Neural crest cell (in vitro differentiated cells): Measurements from ENCODE around the gene JUN. TPM values are rescaled to one million over a fixed set of nuclear protein-coding genes. Genes with fewer than 3 reads are reported as not detected.

Experiments
- DNase-seq: peaks from one replicate; pipeline ENCODE4 v3.0.0; 2021; ENCODE audit warnings: low read depth, mixed read lengths, low spot score
- H3K27ac Mint-ChIP-seq: one replicate; pipeline ENCODE4 v1.8.0; 2021; ENCODE audit warnings: mild to moderate bottlenecking, mixed read lengths; ENCODE audit not compliant: unreplicated experiment
- H3K27me3 Mint-ChIP-seq: 2 replicates; pipeline ENCODE4 v1.8.0; 2021; ENCODE audit warnings: low read depth, mild to moderate bottlenecking, mixed read lengths
- H3K36me3 Mint-ChIP-seq: 2 replicates; pipeline ENCODE4 v1.8.0; 2021; ENCODE audit warnings: low read depth, mild to moderate bottlenecking, mixed read lengths
- H3K4me1 Mint-ChIP-seq: 2 replicates; pipeline ENCODE4 v1.8.0; 2021; ENCODE audit warnings: mixed read lengths
- H3K4me3 Mint-ChIP-seq: one replicate; pipeline ENCODE4 v1.8.0; 2021; ENCODE audit warnings: mild to moderate bottlenecking, mixed read lengths
- H3K9me3 Mint-ChIP-seq: 2 replicates; pipeline ENCODE4 v1.8.0; 2021; ENCODE audit warnings: mixed read lengths
- total RNA-seq: library from RNA; stranded (reverse); gene quantifications from 2 replicates; pipeline ENCODE4 v1.2.1, GENCODE V29; 2021
- TF ChIP-seq, protein P1 (sequence below): fragments of 200-600 bp; sonication (generic); conservative IDR thresholded peaks from 2 replicates; pipeline ENCODE4 v1.5.0; 2021; ENCODE audit warnings: antibody characterized with exemption, mild to moderate bottlenecking

Gene JUN
- total RNA-seq, 1 donor from 2014 or later = 28.7 TPM

DNA sequence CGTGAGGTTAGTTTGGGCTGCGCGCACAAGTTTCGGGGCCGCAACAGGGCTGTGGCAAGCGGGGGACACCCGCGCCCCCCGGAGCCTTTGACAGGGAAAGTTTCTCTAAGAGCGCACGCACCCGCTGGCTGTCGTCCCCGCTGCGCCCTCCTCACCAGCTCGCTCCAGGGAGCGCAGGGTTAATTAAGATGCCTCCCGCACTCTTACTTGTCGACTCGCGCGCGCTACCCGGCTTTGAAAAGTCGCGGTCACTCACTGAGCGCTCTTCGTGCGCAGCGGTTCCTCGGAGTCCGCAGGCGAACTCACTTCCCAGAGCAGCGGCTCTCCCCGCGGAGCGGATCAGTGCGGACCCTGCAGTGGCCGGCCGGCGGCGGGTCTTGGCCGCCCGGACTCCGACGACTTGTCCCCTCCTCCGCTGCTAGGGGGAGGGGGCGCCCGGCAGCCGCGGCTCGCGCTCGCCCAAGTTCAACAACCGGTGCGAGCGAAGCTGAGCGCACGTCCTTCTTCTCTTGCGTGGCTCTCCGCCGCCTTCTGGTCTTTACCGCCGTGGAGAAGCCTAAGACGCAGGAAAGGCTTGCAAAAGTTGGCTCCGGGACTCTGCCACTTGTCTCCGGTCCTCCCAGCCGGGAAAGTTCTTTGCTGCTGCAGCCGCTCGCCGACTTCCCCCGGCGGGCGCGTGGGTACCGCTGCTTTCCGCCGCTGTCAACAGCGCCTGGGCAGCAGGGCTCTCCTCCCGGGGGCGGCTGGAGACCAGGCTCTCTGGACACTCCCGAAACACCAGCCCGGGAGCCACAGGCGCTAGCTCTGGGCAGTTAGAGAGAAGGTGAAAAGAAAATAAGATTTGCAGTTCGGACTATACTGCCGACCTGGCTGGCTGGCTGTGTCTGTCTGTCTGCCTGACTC lies 506 bp downstream of the JUN start:
- Mint-ChIP-seq H3K4me1 (peaks cover 32% of the 10 kb centered on the region), H3K27ac (peak overlapping the region; percentile 98), H3K9me3 (no peaks in the 10 kb centered on the region), H3K4me3 (peak overlapping the region; percentile 95), H3K36me3 (peaks cover 4% of the 10 kb centered on the region), H3K27me3 (peaks cover 44% of the 10 kb centered on the region)
- TF ChIP-seq, protein P1, sequence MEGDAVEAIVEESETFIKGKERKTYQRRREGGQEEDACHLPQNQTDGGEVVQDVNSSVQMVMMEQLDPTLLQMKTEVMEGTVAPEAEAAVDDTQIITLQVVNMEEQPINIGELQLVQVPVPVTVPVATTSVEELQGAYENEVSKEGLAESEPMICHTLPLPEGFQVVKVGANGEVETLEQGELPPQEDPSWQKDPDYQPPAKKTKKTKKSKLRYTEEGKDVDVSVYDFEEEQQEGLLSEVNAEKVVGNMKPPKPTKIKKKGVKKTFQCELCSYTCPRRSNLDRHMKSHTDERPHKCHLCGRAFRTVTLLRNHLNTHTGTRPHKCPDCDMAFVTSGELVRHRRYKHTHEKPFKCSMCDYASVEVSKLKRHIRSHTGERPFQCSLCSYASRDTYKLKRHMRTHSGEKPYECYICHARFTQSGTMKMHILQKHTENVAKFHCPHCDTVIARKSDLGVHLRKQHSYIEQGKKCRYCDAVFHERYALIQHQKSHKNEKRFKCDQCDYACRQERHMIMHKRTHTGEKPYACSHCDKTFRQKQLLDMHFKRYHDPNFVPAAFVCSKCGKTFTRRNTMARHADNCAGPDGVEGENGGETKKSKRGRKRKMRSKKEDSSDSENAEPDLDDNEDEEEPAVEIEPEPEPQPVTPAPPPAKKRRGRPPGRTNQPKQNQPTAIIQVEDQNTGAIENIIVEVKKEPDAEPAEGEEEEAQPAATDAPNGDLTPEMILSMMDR = peak; percentile 28
- DNase-seq = no peak

DNA sequence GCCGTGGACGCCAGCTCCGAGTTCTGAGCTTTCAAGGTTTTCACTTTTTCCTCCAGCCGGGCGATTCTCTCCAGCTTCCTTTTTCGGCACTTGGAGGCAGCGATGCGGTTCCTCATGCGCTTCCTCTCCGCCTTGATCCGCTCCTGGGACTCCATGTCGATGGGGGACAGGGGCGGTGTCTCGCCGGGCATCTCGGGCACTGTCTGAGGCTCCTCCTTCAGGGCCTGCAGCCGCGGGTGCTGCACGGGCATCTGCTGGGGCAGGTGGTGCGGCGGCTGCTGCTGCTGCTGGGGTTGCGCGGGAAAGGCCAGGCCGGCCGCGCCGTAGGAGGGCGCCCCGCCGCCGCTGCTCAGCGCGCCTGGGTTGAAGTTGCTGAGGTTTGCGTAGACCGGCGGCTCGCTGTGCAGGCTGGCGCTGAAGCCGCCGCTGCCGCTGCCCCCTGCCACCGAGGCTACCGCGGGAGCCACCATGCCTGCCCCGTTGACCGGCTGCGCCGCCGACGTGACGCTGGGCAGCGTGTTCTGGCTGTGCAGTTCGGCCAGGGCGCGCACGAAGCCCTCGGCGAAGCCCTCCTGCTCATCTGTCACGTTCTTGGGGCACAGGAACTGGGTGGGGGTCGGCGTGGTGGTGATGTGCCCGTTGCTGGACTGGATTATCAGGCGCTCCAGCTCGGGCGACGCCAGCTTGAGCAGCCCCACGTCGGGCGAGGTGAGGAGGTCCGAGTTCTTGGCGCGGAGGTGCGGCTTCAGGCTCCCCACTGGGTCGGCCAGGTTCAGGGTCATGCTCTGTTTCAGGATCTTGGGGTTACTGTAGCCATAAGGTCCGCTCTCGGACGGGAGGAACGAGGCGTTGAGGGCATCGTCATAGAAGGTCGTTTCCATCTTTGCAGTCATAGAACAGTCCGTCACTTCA lies 1.4 kb downstream of the JUN start:
- TF ChIP-seq, protein P1 = no peak
- peak; percentile 48 for DNase-seq
- H3K9me3 Mint-ChIP-seq = no peaks in the 10 kb centered on the region
- H3K27me3 Mint-ChIP-seq = peaks cover 40% of the 10 kb centered on the region
- H3K36me3 Mint-ChIP-seq = peaks cover 4% of the 10 kb centered on the region
- H3K4me1 Mint-ChIP-seq = peaks cover 32% of the 10 kb centered on the region
- peak overlapping the region; percentile 95 for H3K4me3 Mint-ChIP-seq
- H3K27ac Mint-ChIP-seq = peak overlapping the region; percentile 98

DNA sequence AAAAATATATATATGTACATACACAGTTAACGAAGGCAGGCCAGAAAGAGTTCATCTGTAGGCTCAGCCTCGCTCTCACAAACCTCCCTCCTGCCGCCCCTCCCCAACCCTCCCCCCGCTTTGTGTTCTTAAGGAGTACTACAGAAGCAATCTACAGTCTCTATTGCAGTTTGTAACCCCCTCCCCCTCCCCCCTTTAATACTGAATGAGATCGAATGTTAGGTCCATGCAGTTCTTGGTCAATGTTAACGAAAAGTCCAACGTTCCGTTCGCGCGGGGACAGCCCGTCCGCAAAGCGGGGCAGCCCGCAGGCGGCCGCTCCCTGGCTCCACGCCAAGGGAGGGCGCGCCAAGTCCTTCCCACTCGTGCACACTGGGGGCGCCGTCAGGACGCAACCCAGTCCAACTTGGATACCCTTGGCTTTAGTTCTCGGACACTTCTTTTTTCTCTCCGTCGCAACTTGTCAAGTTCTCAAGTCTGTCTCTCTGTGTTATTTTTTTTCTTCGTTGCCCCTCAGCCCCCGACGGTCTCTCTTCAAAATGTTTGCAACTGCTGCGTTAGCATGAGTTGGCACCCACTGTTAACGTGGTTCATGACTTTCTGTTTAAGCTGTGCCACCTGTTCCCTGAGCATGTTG lies 2.2 kb downstream of the JUN start:
- DNase-seq = peak; percentile 45
- peaks cover 32% of the 10 kb centered on the region for H3K4me1 Mint-ChIP-seq
- H3K27me3 Mint-ChIP-seq = peaks cover 34% of the 10 kb centered on the region
- H3K4me3 Mint-ChIP-seq = peak overlapping the region; percentile 95
- H3K9me3 Mint-ChIP-seq = no peaks in the 10 kb centered on the region
- peak overlapping the region; percentile 94 for H3K27ac Mint-ChIP-seq
- TF ChIP-seq, protein P1 = peak; percentile 57
- H3K36me3 Mint-ChIP-seq = peaks cover 4% of the 10 kb centered on the region

DNA sequence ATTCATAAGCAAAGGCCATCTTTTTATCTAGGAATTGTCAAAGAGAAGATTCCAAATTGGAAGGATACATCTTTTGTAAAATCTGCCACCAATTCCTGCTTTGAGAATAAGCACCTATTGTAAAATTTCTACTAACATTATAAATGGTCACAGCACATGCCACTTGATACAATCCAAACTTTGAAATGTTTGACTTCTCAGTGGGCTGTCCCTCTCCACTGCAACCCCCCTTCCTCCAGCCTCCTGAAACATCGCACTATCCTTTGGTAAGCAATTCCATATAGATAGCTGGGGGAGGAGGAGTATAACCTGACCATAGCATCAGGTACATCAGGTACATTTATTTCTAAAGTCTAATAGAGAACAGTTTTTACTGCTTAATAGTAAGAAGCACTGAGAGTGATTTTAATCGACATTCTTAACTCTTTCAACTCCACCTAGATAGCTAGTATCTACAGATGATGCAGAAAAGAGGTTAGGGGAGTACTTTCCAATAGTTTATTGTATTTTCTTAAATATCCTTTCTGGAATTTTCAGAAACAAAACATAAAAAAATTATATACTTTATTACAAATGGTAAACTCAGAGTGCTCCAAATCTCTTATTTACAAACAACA lies 2.9 kb downstream of the JUN start:
- peaks cover 32% of the 10 kb centered on the region for H3K4me1 Mint-ChIP-seq
- peak overlapping the region; percentile 95 for H3K4me3 Mint-ChIP-seq
- TF ChIP-seq, protein P1 = no peak
- H3K27me3 Mint-ChIP-seq = peaks cover 26% of the 10 kb centered on the region
- H3K9me3 Mint-ChIP-seq = no peaks in the 10 kb centered on the region
- peaks cover 4% of the 10 kb centered on the region for H3K36me3 Mint-ChIP-seq
- no peak overlapping the region for H3K27ac Mint-ChIP-seq
- no peak for DNase-seq

DNA sequence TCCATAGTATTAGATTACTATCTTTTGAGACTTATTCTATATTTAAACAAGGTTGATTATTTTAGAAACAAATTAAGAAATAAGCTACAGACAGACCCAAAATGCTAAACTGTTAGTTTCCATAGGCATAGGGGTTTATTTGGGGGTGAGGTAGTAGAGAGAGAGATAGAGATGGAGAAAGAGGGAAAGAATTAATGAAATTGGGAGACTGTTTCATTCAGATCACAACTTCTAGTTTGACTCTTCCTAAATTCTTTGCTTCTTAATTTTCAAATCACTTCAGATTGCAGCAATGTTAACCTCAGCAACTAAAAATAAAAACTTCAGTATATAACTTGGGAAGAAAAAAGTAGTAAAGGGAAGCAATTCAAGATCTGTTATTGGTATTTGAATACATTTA lies 3.4 kb downstream of the JUN start:
- Mint-ChIP-seq H3K27me3 (peaks cover 23% of the 10 kb centered on the region), H3K36me3 (peaks cover 4% of the 10 kb centered on the region), H3K4me1 (peaks cover 32% of the 10 kb centered on the region), H3K27ac (no peak overlapping the region), H3K4me3 (peak overlapping the region; percentile 95), H3K9me3 (no peaks in the 10 kb centered on the region)
- TF ChIP-seq, protein P1 = no peak
- DNase-seq = no peak
